Measurements from ENCODE around the gene TNFRSF12A. TPM values are rescaled to one million over a fixed set of nuclear protein-coding genes. Genes with fewer than 3 reads are reported as not detected.

TNFRSF12A gene
- polyA plus RNA-seq, 3 donors from 2014 or later: 1.2 to 1.4 (median 1.4) TPM

DNA sequence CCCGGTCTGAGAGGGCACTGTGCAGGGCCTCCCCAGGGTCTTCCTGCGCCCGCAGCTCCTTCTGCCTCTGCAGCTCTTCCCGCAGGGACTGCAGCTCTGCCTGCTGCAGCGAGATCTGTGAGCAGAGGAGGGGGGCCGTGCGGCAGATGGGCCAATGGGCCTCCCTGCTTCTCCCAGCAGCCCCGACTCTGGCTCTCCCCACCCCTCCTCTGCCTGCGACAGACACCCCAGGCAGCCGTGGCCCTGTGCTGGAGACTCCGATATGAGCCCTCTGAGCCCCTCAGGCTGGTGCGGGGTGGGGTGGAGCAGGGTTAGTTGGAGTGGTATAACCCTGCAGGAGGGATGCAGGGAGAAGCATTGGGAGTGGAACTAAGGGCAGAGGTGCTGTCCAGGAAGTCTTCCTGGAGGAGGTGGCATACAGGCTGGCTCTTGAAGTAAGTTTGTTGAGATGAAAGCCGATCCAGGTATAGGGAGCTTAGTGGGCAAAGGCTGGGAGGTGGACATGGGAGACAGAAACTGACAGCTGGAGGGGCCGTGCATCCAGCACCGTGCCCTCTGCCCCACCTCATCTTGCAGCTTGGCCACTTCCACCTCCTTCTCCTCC lies 8.7 kb downstream of the TNFRSF12A start:
- Mint-ChIP-seq H3K4me1 (peaks cover 13 to 17% of the 10 kb centered on the region in 2 donors), H3K4me3 (no peak overlapping the region), H3K36me3 (peaks cover 4 to 15% (median 7%) of the 10 kb centered on the region in 3 donors), H3K27me3 (ENCODE audit: low read depth in 3 of 3) (peaks cover 14 to 21% (median 20%) of the 10 kb centered on the region in 3 donors), H3K27ac (no peak overlapping the region), H3K9me3 (peaks cover 0 to 1% (median 0%) of the 10 kb centered on the region in 6 donors)
- no peak for DNase-seq

DNA sequence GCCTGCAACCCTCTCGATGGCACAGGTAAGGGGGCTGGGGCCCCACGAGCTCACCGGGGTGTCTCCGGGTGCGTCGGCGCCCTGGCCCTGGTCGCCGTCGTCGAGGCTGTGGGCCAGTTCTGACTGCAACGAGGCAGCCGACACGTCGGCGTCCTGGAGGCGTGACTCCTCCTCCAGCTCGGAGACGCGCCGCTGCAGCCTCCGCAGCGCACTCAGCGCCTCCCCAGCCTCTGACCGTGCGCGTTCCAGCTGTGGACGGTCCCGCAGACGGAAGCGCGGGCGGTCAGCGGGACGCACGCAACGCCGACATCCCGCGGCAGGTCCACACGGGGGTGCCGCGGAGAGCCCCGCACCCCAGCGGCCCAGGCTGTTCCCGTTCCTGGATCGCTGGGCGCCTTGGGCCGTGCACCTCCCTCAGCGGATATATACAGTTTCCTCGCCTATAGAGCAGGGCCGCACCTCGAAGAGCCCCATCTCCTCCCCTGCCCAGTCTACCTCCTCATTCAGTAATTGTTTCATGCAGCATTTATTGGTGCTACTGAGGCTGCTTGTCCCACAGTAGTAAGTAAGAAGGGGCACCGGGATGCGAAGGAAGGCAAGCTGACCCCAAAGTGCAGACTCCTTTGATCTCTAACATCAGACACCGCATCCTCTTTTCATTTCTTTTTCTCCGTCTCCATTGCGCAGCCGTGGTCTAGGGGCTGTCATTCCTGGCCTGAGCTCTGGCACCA lies 9.5 kb downstream of the TNFRSF12A start:
- no peak overlapping the region for H3K27ac Mint-ChIP-seq
- peak overlapping the region in 4 of 5 donors; percentile 1 to 68 (median 18) for H3K4me3 Mint-ChIP-seq
- H3K36me3 Mint-ChIP-seq: peaks cover 4 to 12% (median 4%) of the 10 kb centered on the region in 3 donors
- DNase-seq: no peak
- H3K4me1 Mint-ChIP-seq: peaks cover 6 to 11% of the 10 kb centered on the region in 2 donors
- peaks cover 13 to 24% (median 23%) of the 10 kb centered on the region in 3 donors for H3K27me3 Mint-ChIP-seq (ENCODE audit: low read depth in 3 of 3)
- H3K9me3 Mint-ChIP-seq: peaks cover 0 to 1% (median 0%) of the 10 kb centered on the region in 6 donors

DNA sequence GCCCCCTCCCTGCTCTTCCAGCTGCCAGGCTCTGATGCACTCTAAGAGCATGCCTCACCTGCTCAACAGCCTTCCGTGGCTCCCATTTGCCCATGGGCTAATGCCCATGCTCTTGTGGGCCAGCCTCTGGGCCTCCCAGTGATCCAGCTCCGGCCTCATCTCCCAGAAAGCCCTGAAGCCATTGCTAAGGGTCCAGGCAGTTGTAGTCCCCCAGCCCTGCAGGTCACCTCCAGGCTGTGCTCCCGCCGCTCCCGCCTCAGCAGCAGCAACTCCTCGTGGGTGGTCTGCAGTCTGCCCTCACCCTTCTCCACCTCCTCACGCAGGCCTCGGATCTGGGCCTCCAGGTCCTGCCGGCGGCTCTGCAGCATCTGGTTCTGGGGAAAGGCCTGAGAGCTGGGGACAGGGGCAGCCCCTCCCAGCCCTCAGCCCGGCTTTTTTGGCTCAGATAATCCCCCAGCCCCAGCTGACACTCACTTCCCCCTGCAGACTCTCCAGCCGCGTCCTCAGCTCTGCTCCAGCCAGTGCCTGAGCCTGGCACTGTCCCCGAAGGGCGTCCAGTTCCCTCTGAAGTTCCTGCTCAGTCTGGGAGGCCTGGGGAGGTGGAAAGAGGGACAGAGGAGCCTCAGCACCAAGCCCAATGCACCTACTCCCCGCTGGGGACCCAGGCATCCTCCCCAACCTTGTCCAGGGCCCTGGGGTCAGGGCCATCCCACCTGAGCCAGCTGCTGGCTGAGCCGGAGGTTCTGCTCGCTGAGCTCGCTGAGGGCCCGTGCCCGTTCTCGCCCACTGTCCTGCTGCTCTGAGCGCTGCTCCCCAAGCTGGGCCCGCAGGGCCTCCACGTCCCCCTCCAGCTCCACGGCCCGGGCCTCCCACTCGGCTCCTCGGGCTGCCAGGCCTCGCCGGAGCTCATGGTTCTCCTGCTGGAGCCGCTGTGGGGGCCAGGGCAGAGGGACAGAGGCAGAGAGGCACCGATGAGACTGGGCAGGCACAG lies 10.3 kb downstream of the TNFRSF12A start:
- Mint-ChIP-seq H3K27me3 (ENCODE audit: low read depth in 3 of 3) (peaks cover 16 to 29% (median 23%) of the 10 kb centered on the region in 3 donors), H3K4me1 (peaks cover 6 to 11% of the 10 kb centered on the region in 2 donors), H3K9me3 (peaks cover 0 to 1% (median 0%) of the 10 kb centered on the region in 6 donors), H3K4me3 (peak overlapping the region in 4 of 5 donors; percentile 1 to 68 (median 18)), H3K36me3 (peaks cover 4 to 12% (median 4%) of the 10 kb centered on the region in 3 donors), H3K27ac (no peak overlapping the region)
- DNase-seq: no peak

DNA sequence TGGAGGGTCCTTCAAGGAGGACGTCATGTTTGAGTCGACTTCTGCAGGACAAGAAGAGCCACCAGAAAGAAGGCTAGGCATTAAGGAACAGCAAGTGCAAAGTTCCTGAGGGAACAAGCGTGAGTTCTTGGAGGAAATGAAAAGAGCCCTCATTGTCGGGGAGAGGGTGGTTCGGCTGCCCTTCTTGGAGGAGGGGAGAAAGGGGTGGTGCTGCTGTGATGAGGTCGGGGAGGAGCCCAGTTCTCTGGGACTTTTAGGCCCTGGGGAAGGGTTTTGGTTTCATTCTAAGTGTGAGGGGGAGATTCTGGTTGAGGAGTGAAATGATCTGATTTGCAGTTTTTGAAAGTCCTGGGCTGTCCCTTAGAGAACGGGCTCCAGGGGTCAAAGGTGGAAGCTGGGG lies 12.5 kb downstream of the TNFRSF12A start:
- H3K4me1 Mint-ChIP-seq: peaks cover 6 to 14% of the 10 kb centered on the region in 2 donors
- H3K36me3 Mint-ChIP-seq: peaks cover 0 to 4% (median 0%) of the 10 kb centered on the region in 3 donors
- H3K27ac Mint-ChIP-seq: no peak overlapping the region
- DNase-seq: no peak
- peaks cover 22 to 41% (median 25%) of the 10 kb centered on the region in 3 donors for H3K27me3 Mint-ChIP-seq (ENCODE audit: low read depth in 3 of 3)
- no peak overlapping the region for H3K4me3 Mint-ChIP-seq
- peaks cover 0 to 1% (median 0%) of the 10 kb centered on the region in 6 donors for H3K9me3 Mint-ChIP-seq

DNA sequence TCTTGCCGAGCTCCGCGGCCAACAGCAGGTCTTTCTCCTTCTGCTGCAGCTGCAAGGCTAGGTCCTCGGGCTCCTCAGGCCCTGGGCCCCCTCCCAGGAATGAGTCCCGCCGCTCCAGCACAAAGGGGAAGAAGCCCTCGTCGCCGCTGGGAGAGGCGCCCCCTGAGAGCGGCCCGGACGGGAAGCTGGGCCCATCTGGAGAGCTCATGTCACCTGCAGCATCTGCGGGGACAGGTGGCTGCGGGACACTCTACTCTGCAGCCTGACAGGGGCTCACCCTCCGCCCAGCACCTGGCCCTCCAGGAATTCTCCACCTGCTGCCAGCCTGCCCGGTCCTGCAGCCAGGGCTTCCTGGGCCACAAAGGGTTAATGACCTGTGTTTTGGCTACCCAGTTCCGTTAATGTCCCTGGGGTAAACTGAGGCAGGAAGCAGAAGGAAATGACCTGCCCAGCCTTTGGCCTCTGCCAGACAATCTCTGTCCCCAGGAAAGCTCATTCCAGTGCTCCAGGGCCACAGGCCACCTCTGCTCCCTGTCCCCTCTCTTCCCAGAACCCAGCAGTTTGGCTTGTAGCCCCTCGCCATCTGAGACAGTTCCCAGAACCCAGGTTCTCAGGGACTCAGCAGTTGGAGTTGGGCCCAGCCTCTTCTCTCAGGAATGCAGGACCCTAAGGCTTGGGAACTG lies 15.3 kb downstream of the TNFRSF12A start:
- DNase-seq: no peak
- H3K27me3 Mint-ChIP-seq (ENCODE audit: low read depth in 3 of 3): peaks cover 22 to 39% (median 25%) of the 10 kb centered on the region in 3 donors
- H3K9me3 Mint-ChIP-seq: peaks cover 0 to 1% (median 0%) of the 10 kb centered on the region in 6 donors
- no peak overlapping the region for H3K4me3 Mint-ChIP-seq
- no peak overlapping the region for H3K27ac Mint-ChIP-seq
- peaks cover 0 to 2% of the 10 kb centered on the region in 2 donors for H3K4me1 Mint-ChIP-seq
- no peaks in the 10 kb centered on the region for H3K36me3 Mint-ChIP-seq

DNA sequence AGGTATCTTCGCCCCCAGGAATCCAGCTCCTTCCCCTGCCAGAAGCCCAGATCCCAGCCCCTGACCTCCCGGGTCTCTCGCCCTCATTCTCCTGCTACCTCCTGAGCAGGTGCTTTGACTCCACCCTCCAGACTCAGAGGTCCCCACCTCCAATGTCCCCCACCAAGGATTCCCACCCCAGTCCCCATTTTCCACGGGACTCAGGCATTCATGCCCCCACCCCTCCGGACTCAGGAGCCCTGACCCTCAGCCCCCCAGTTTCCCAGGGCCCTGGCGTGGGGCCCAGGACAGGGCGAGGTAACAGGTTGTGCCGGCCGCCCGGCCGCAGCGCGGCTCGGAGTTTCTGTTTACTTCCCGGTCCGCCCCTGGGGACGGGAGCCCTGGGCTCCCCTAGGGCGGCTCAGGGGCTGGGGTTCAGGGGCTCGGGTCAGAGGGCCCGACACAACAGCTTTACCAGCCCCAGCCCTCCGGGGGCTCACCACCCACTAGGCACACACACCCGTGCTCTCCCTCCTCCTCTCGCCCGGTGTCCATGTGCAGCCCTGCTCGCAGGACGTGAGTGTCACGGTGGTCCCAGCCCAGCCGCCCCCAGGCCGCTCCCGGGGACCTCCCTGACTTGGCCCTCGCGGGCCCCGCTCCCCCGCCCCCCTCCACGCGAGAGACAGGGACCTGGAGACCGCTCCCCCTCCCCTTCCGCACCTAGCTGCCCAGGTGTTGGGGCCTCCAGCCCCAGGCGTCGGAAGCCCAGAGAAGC lies 16.0 kb downstream of the TNFRSF12A start:
- DNase-seq: no peak
- peaks cover 0 to 2% of the 10 kb centered on the region in 2 donors for H3K4me1 Mint-ChIP-seq
- peaks cover 21 to 39% (median 25%) of the 10 kb centered on the region in 3 donors for H3K27me3 Mint-ChIP-seq (ENCODE audit: low read depth in 3 of 3)
- H3K9me3 Mint-ChIP-seq: peaks cover 0 to under 1% (median 0%) of the 10 kb centered on the region in 6 donors
- no peaks in the 10 kb centered on the region for H3K36me3 Mint-ChIP-seq
- no peak overlapping the region for H3K27ac Mint-ChIP-seq
- H3K4me3 Mint-ChIP-seq: no peak overlapping the region

DNA sequence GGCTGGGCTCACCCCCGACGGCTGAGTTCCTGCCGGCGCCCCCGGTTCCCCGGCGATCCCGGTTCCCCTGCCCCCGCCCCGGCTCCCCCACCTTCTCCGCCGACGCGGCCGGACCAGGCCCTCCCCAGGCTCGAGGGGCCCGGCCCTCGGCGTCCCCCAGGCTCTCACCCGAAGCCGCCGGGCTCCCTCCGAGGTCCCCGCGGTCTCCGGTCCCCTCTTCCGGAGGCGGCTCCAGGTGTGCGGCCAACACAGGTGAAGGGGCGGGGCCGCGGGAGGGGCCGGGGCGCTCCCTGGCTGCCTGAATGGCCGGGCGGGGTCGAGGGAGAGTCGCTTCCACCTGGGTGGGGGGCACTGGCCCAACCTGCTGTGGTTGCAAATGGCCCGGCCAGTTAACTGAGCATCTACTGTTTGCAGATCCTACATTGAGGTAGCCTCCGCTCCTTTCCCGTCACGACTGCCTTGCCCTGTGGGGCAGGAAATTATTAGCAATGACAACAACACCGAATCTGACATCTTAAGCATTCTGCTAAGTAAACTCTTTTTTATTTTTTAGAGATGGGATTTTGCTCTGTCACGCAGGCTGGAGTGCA lies 16.7 kb downstream of the TNFRSF12A start, which contains the start of gene BICDL2:
TSS of gene BICDL2 (minus strand) at position 219 of the 590 bp plus-strand sequence. CDS start 1,448 bp downstream, outside the sequence.
- peaks cover 22 to 36% (median 23%) of the 10 kb centered on the region in 3 donors for H3K27me3 Mint-ChIP-seq (ENCODE audit: low read depth in 3 of 3)
- peak within 1 kb of the TSS in 2 of 5 donors; percentile 54 to 60 for H3K4me3 Mint-ChIP-seq
- no peak for DNase-seq
- H3K27ac Mint-ChIP-seq: no peak within 1 kb of the TSS
- no peaks in the 10 kb centered on the region for H3K36me3 Mint-ChIP-seq
- peaks cover 0 to 2% of the 10 kb centered on the region in 2 donors for H3K4me1 Mint-ChIP-seq
- H3K9me3 Mint-ChIP-seq: no peaks in the 10 kb centered on the region

DNA sequence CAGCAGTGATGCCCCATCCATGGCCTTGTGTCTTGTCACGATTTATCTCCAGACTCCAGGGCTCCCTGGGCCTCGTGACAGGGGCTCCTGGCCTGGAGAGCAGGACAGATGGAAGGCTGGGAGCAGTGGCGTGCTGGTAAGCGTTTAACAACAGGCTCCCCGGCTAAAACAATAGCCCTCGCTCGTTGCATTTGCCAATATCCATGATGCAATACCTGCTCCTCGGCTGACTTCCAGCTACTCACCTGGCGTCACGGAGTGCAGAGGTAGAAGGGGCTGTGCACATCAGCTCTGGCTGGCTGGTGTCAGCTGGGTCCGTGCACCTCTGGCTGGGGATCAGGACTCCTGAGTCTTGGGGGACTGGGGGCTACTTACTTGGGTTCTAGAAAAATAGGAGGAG lies 18.1 kb downstream of the TNFRSF12A start:
- peaks cover 0 to 2% of the 10 kb centered on the region in 2 donors for H3K4me1 Mint-ChIP-seq
- peaks cover 16 to 32% (median 19%) of the 10 kb centered on the region in 3 donors for H3K27me3 Mint-ChIP-seq (ENCODE audit: low read depth in 3 of 3)
- no peak for DNase-seq
- no peak overlapping the region for H3K4me3 Mint-ChIP-seq
- H3K27ac Mint-ChIP-seq: no peak overlapping the region
- H3K9me3 Mint-ChIP-seq: no peaks in the 10 kb centered on the region
- no peaks in the 10 kb centered on the region for H3K36me3 Mint-ChIP-seq

DNA sequence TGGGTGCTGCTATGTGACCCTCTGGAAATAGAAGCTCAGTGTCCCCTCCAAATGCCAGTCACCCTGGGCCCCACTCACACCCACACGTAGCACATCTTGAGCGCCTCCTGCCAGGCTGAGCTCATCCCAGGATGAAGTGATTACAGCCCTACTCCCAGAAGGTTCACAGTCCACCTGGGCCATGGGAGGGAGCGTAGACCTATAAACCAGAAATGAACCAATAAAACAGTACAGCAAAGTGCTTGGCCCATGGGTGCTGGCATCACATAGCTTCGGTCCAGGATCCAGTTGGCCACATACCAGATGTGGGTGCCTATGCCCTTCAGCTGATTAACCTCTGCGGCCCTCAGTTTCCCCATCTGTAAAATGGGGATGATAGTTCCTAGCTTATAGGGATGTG lies 18.7 kb downstream of the TNFRSF12A start:
- no peaks in the 10 kb centered on the region for H3K36me3 Mint-ChIP-seq
- no peak for DNase-seq
- H3K4me1 Mint-ChIP-seq: peaks cover 0 to 2% of the 10 kb centered on the region in 2 donors
- H3K9me3 Mint-ChIP-seq: no peaks in the 10 kb centered on the region
- H3K27me3 Mint-ChIP-seq (ENCODE audit: low read depth in 3 of 3): peaks cover 15 to 34% (median 21%) of the 10 kb centered on the region in 3 donors
- H3K27ac Mint-ChIP-seq: no peak overlapping the region
- no peak overlapping the region for H3K4me3 Mint-ChIP-seq

DNA sequence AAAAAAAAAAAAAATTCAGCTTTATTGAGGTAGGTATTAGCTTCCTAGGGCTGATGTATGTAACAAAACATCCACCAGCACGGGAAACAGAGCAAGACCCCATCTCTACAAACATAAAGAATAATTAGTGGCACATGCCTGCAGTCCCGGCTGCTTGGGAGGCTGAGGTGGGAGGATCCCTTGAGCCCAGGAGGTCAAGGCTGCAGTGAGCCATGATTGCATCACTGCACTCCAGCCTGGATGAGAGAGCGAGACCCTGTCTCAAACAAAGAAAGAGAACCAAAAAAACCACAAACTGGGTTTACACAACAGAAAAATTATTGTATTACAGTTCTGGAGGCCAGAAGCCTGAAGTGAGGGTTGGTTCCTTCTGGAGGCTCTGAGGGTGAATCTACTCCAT lies 22.2 kb downstream of the TNFRSF12A start:
- H3K9me3 Mint-ChIP-seq: no peaks in the 10 kb centered on the region
- H3K4me1 Mint-ChIP-seq: peaks cover 12 to 15% of the 10 kb centered on the region in 2 donors
- no peak for DNase-seq
- H3K27ac Mint-ChIP-seq: no peak overlapping the region
- peaks cover 21 to 26% (median 22%) of the 10 kb centered on the region in 3 donors for H3K27me3 Mint-ChIP-seq (ENCODE audit: low read depth in 3 of 3)
- no peak overlapping the region for H3K4me3 Mint-ChIP-seq
- no peaks in the 10 kb centered on the region for H3K36me3 Mint-ChIP-seq

DNA sequence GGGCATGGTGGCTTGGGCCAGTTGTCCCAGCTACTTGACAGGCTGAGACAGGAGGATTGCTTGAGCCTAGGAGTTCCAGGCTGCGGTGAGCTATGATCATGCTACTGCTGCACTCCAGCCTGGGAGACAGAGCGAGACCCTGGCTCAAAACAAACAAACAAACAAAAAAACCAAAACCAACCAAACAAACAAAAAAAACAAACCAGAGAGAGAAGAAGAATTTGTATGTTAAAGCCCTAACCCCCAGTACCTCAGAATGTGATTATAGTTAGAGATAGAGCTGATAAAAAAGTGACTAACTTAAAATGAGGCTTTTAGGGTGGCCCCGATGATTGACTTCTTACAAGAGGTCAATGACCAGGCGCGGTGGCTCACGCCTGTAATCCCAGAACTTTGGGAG lies 24.5 kb downstream of the TNFRSF12A start:
- DNase-seq: no peak
- H3K4me3 Mint-ChIP-seq: peak overlapping the region; percentile 62 to 80 (median 76)
- H3K9me3 Mint-ChIP-seq: no peaks in the 10 kb centered on the region
- peaks cover 25 to 30% (median 29%) of the 10 kb centered on the region in 3 donors for H3K27me3 Mint-ChIP-seq (ENCODE audit: low read depth in 3 of 3)
- H3K27ac Mint-ChIP-seq: no peak overlapping the region
- peaks cover 19 to 23% of the 10 kb centered on the region in 2 donors for H3K4me1 Mint-ChIP-seq
- H3K36me3 Mint-ChIP-seq: no peaks in the 10 kb centered on the region
